Measurements from ENCODE around the gene DNAI7.

DNA sequence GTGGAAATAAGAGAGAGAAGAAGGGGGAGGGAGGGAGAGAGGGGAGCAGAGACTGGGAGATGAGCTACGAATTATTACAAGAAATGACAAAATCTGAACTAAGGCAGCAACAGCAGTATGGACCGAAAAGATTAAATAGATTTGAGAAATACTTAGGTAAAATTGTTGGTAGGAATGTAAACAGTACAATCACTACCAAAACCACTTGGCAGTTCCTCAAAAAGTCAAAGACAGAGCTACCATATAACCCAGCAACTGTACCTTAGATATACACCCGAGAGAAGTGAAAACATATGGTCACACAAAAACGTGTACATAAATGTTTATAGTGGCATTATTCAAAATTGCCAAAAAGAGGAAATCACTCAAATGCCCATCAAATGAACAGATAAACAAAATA lies 41.7 kb upstream of the DNAI7 start:
- TF ChIP-seq, protein P1, sequence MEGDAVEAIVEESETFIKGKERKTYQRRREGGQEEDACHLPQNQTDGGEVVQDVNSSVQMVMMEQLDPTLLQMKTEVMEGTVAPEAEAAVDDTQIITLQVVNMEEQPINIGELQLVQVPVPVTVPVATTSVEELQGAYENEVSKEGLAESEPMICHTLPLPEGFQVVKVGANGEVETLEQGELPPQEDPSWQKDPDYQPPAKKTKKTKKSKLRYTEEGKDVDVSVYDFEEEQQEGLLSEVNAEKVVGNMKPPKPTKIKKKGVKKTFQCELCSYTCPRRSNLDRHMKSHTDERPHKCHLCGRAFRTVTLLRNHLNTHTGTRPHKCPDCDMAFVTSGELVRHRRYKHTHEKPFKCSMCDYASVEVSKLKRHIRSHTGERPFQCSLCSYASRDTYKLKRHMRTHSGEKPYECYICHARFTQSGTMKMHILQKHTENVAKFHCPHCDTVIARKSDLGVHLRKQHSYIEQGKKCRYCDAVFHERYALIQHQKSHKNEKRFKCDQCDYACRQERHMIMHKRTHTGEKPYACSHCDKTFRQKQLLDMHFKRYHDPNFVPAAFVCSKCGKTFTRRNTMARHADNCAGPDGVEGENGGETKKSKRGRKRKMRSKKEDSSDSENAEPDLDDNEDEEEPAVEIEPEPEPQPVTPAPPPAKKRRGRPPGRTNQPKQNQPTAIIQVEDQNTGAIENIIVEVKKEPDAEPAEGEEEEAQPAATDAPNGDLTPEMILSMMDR (IDR thresholded peaks at IDR 0.05), result no peak
- no peak for TF ChIP-seq POLR2A (IDR thresholded peaks at IDR 0.05)
